GOT3 (cell line): ENCODE data around the gene AKT2.
"Not testable (repeated sequence)": the region's sequence is repeated elsewhere in the genome, so short reads cannot be mapped to it uniquely, and the experiment has no call there.

Source experiments
- DNase-seq: peaks from one replicate; lab custom pipeline; 2025; ENCODE audit warnings: mixed read lengths; lab: John Stamatoyannopoulos, UW

AKT2 gene

DNA sequence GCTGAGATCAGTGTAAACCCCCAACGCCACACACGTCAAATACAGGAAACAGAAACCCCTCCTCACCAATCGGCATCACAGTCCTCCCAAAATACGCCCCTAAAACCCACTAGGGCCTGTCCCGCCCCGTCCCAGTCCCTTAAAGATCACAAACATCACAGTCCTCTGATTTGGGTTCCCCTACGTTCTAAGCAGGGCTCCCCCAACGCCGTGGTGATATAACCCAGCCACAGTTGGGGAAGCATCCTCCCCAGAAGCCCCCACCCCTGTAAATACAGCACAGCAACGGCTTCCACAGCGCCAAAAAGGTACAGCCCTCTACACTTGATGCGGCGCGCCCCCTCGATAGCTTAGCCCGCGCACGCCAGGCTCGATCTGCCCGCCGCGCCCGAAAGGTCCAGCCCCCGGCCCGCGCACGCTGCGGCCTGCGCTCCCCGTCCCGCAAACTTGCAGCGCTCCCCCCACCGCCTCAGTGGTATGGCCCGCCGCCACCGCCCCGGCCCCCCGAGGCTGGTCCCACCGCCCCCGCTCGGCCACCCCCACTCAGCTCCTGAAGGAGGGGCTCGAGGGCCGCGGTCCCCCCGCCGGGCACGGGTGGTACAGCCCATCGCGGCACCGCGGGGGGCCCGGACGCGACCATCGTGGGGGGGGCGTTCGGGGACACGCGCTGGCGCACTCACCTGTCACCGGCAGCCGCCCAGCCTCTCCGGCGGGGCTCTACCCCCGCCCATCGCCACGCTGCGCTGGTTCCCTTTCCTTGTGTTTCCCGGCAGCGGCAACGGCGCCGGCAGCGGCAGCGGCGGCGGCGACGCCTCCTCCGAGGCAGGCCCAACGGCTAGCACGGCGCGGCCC is at the start of gene AKT2:
Gene AKT2 (minus strand): TSS at position 845 of the 852 bp plus-strand sequence. CDS start 20,078 bp downstream, outside the sequence.
- peak; percentile 63 for DNase-seq

DNA sequence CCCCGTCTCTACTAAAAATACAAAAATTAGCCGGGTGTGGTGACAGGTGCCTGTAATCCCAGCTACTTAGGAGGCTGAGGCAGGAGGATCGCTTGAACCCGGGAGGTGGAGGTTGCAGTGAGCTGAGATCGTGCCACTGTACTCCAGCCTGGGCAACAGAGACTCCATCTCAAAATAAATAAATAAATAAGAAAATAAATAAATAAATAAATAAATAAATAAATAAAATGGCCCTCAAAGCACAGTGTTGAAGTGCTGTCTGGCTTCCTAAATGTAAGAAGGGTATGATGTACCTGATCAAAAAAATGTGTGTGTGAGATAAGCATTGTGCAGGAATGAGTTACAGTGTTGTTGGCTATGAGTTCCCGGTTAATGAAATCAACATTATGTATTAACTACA is 47.9 kb upstream of the AKT2 start:
- not testable (repeated sequence) for DNase-seq

DNA sequence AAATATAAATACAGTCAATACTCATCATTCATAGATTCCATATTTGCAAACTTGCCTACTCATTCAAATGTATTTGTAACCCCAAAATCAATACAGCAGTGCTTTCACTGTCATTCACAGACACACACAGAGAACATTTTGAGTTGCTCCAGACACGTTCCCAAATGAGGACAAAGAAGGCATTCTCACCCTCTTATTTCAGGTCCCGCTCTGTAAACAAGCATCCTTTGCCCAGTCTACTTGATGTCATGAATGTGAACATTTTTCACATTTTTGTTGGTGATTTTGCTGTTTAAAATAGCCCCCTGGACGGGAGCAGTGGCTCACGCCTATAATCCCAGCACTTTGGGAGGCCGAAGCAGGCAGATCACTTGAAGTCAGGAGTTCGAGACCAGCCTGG is 47.5 kb upstream of the AKT2 start:
- DNase-seq = no peak

GRCh38 chr19:40331052-40331451 is 45.9 kb upstream of the AKT2 start:
- DNase-seq = no peak

GRCh38 chr19:40326201-40326600 is 41.1 kb upstream of the AKT2 start:
- no peak for DNase-seq

DNA sequence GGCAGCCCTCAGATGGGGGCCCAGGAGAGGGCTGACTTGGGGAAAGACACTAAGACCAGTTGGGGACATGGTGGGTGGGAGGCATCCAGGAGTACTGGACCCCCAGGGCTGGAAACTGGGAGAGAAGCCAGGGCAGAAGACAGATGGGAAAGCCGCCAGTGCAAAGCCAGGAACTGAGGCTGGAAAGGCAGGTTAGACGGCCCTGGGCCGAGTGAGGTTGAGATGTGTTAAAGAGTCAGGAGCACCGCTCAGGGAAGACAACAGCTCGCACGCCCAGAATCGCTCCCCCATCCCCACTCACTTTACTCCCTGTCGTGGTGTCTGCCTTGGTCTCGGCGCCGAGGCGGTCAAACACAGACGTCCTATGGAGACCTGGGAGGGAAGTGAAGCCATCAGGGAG is 38.6 kb upstream of the AKT2 start:
- no peak for DNase-seq

DNA sequence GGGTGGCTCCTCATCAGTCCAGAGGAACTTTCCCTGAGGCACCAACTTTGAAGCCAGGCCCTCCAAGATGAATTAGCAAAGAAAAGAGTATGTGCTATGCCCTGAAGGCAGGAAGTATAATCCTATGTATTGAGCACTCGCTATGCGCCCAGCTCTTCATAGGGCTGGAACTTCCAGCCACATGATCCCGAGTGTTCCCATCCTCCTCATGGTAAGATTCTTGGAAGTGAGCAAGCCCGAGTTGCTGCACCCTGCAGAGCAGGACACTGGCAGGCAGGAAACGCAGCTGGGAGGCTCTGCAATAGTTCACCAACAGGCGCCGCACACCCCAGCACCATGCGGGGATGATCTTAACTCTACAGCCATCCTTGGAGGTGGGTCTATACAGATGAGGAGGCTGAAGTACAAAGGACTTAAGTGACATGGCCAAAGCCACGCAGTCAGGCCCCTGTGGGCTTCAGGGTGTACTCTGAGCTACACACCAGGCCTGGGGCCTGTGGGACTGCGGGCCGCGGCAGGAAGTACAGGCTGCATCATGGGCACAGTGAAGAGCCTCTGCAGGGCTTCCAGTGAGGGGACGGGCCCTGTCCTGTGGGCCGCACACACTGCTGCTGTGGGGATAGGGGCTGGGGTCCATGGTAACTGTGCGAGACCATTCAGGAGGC is 37.9 kb upstream of the AKT2 start:
- DNase-seq = no peak

DNA sequence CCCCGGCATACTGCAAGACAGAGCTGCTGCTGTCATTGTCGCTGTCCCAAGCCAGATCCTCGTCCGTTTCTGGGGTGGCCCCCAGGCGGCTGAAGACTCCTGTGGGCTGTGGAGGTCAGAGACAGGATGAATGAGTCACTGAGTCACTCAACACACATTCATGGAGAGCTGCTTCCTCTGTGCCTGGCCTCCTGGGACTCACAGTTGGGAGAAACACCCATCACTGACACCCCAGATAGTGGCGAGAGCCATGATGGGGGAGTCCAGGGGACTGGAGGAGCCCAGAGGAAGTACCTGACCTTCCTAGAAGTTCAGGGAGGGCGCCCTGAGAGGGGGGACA is 37.1 kb upstream of the AKT2 start:
- DNase-seq = no peak

DNA sequence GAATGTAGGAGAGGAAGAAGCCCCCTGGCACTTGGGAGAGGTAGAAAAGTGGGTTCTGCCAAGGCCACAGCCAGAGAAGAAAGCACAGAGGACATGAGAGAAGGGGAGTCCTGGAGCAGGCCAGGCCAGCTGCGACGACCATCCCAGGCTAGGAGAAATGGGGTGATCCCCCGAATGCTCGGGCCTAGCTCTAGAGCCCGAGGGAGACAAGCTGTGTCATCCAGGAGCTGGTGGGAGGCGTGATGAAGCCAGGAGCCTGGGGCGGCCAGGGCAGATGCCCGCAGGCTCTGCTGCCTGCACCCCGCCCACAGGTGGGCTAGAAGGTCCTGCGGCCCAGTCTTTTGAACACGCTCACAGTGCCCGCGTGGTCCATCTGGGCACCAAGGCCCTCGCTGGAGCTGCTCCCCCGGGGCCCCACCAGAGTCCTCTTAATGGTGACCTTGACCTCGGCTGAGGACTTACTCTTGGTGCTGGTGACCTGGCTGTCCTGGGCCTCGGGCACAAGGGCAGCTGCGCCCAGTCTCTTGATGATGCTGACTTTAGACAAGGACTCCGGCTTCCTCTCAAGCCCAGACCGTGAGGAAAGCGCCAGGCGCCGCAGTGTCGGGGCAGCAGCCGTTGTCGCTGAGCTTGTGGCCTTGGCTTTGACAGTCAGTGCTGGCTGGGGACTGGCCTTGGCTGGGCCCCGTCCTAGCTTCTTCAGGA is 36.6 kb upstream of the AKT2 start:
- DNase-seq = no peak

DNA sequence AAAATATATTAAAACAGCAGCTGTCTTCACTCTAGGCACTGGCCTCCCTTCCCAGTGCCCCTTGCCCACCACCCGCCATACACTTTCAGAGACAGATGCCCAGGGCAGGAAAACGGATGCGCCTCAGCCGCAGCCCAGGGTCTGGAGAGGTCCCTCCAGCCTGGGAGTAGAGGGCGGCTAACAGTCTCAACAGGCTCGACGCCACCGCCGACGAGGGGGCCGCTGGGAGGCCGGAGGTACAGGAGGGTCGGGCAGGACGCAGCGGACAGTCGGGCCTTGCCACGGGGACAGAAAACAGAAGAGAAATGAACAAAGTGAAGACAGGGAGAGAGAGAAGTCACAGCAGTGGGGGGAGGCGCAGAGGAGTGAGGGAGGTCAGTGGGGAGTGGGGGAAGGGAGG is 35.9 kb upstream of the AKT2 start:
- DNase-seq = no peak

DNA sequence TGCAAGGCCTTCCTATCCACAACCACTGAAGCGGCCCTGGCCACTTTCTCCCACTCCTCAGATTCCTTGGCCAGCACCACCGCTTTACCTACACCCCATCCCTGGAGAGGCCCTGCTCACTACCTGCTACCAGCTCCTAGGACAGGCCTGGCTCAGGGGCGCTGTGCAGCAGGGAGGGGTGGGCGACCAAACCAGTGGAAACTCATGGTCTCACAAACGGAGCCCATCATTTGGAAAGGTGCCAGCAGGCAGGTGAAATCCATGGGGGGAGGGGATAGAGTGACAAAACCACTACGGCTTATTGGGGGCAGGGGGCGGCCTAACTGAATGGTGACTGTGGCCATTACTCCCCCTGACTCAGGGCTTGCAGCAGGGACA is 35.4 kb upstream of the AKT2 start:
- DNase-seq = no peak

DNA sequence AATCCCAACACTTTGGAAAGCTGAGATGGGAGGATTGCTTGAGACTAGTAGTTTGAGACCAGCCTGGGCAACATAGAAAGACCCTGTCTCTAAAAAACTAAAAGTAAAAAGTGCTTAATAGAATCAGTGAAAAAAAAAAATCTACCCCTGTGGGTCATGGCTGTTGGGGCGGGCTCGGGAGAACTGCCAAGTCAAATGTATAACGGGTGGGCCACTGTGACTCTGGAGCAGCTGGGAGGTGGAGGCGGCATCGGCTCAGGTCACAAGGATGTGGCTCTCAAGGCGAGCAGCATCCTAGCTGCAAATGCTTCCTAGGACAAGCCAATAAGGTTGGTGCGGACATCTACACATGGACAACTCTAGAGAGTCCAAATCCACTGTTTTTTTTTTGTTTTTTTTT is 32.2 kb upstream of the AKT2 start:
- DNase-seq = no peak

- DNase-seq = no peak
These were observed 30.8 kb upstream of the AKT2 start for GRCh38 chr19:40315812-40316470.

- no peak for DNase-seq
These were observed 29.5 kb upstream of the AKT2 start for GRCh38 chr19:40314656-40315055.

- DNase-seq = no peak
These were observed 28.3 kb upstream of the AKT2 start for GRCh38 chr19:40313229-40313983.

DNA sequence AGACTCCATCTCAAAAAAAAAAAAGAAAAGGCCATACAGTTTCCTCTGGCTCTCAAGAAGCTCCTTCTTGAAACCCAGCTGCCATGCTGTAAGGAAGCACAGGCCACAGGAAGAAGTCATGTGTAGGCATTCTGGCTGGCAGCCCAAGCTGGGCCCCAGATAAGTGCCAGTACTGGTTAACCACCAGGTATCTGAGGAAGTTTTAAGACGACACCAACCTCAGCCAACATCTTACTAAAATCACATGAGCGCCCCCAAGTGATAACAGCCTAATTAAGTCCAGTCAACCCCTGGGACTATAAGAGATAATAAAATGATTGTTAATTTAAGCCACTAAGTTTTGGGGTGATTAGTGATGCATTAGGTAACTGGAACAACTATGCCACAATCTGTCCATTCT is 27.4 kb upstream of the AKT2 start:
- DNase-seq = no peak

DNA sequence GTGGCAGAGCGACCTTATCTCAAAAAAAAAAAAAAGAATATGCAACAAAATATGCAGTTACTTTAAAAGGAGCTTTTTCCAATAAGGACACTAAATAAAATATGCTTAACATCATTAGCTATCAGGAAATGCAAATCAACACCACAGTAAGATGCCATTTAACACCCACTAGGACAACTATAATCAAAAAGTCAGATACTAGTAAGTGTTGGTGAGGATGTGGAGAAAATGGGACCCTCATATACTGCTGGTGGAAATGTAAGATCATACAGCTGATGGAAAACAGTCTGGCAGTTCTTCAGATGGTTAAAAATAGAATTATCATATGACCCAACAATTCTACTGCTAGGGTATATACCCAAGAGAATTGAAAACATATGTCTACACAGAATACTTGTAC is 24.5 kb upstream of the AKT2 start:
- DNase-seq = no peak

GRCh38 chr19:40305403-40305802 is 20.3 kb upstream of the AKT2 start:
- no peak for DNase-seq

GRCh38 chr19:40304306-40304705 is 19.2 kb upstream of the AKT2 start:
- no peak for DNase-seq

GRCh38 chr19:40303765-40304164 is 18.6 kb upstream of the AKT2 start:
- no peak for DNase-seq

GRCh38 chr19:40302224-40303011 is 17.3 kb upstream of the AKT2 start:
- no peak for DNase-seq
